ENCODE data around the gene ITIH3.
"Not testable (repeated sequence)": the region's sequence is repeated elsewhere in the genome, so short reads cannot be mapped to it uniquely, and the experiment has no call there.

DNA sequence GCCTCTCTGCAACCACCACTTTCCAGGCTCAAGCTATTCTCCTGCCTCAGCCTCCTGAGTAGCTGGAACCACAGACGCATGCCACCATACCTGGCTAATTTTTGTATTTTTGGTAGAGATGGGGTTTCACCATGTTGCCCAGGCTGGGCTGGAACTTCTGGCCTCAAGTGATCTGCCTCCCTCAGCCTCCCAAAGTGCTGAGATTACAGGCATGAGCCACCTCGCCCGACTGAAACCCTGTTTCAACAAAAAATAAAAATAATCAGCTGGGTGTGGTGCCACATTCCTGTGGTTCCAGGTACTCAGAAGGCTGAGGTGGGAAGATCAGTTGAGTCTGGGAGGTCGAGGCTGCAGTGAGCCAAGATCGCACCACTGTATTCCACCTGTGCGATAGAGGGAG lies 18.1 kb upstream of the ITIH3 start:
- not testable (repeated sequence) for TF ChIP-seq CTCF (IDR thresholded peaks at IDR 0.05); SIN3A (IDR thresholded peaks at IDR 0.05; ENCODE audit: borderline replicate concordance, insufficient read depth, low read depth, low read length)
